Measurements from ENCODE around the gene RYR1.

DNA sequence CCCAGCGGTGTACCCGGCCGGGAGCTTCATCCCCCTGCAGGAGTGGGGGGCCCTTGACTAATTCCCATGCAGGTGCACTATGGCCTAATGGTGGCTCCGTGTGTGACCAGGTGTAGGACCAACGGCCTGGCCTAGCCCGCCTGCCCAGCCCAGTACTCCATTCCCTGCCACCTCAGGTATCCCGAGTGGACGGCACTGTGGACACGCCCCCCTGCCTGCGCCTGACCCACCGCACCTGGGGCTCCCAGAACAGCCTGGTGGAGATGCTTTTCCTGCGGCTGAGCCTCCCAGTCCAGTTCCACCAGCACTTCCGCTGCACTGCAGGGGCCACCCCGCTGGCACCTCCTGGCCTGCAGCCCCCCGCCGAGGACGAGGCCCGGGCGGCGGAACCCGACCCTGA, 39.7 kb downstream of the RYR1 start:
- TF ChIP-seq ZNF274 (IDR thresholded peaks at IDR 0.05; ENCODE audit: low read depth, low read length): no peak
- no peak for TF ChIP-seq SUZ12 (IDR thresholded peaks at IDR 0.05; ENCODE audit: extremely low read depth, insufficient read depth, insufficient read length)

All from NT2/D1 (cell line).